Neutrophil (primary cell): ENCODE measurements around the gene CISTR.
"Not testable (repeated sequence)": the region's sequence is repeated elsewhere in the genome, so short reads cannot be mapped to it uniquely, and the experiment has no call there.

Experiments used
- H3K27ac ChIP-seq: fragments of 200-600 bp; sonication (generic); 2 replicates; pipeline ENCODE4 v1.5.1; 2016; ENCODE audit warnings: mild to moderate bottlenecking, moderate library complexity
- H3K27me3 ChIP-seq: fragments of 200-600 bp; sonication (generic); 2 replicates; pipeline ENCODE4 v1.6.0; 2016; ENCODE audit warnings: mild to moderate bottlenecking
- H3K36me3 ChIP-seq: fragments of 200-600 bp; sonication (generic); 2 replicates; pipeline ENCODE4 v1.5.1; 2017
- H3K4me1 ChIP-seq, 2 experiments: fragments of 200-600 bp in 1 of 2; sonication (generic) in 1 of 2; 1 replicate in 1 of 2; 2 replicates in 1 of 2; pipeline versions ENCODE4 v1.5.1 to v1.6.1; 2013 to 2016; ENCODE audit warnings: low read depth in 1 of 2, low read length in 1 of 2, mild to moderate bottlenecking in 1 of 2, moderate library complexity in 1 of 2; ENCODE audit not compliant: control insufficient read depth in 1 of 2, insufficient read depth in 1 of 2
- H3K4me3 ChIP-seq, 2 experiments: fragments of 200-600 bp in 1 of 2; sonication (generic) in 1 of 2; 1 replicate in 1 of 2; 2 replicates in 1 of 2; pipeline ENCODE4 v1.5.1; 2013 to 2016; ENCODE audit warnings: low read depth in 1 of 2, low read length in 1 of 2, mild to moderate bottlenecking in 1 of 2, moderate library complexity in 1 of 2
- H3K9me3 ChIP-seq: fragments of 200-600 bp; sonication (generic); 2 replicates; pipeline ENCODE4 v1.5.1; 2016
- CTCF ChIP-seq: fragments of 200-600 bp; sonication (generic); IDR thresholded peaks from 2 replicates; pipeline ENCODE4 v1.5.1; 2016; ENCODE audit warnings: antibody characterized with exemption

The CISTR gene

DNA sequence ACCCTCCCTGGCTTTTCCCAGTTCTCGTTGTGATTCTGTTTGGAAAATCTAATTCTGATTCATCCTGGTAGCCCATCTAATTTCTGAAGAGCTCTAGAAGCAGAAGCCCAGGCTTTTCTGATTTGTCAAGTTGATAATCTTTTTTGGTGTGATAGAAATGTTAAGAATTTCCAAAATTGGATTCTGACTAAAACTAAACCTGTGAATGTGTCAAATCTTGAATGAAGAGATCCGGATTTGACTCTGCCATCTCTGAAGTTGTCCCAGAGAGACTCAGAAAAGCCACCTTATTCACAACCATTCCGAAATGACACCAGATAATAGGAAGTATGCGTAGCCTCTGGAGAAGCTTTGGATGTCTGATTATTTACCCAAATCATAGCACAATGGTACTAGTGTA lies 12.8 kb upstream of the CISTR start:
- TF ChIP-seq CTCF: no peak
- no peak overlapping the region for H3K4me3 ChIP-seq

DNA sequence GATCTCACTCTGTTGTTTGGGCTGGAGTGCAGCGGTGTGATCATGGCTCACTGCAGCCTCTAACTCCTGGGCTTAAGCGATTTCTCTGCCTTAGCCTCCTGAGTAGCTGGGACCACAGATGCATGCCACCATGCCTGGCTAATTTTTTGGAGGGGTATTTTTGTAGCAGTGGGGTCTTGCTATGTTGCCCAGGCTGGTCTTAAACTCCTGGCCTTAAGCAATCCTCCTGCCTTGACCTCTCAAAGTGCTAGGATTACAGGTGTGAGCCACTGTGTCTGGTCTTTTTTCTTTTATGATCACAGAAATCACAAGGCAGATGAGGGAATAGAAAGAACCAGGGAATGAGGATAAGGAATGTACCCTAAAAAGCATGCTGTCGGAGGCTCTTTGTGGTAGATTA lies 11.0 kb upstream of the CISTR start:
- not testable (repeated sequence) for H3K27ac ChIP-seq, H3K4me1 ChIP-seq, H3K9me3 ChIP-seq, H3K4me3 ChIP-seq, H3K36me3 ChIP-seq
- H3K27me3 ChIP-seq: peaks cover 100% of the 10 kb centered on the region

More for the DNA sequence above, 12.8 kb upstream of the CISTR start:
- Histone ChIP-seq H3K27me3 (peaks cover 97% of the 10 kb centered on the region), H3K27ac (no peak overlapping the region), H3K4me1 (no peaks in the 10 kb centered on the region), H3K9me3 (no peaks in the 10 kb centered on the region), H3K36me3 (no peaks in the 10 kb centered on the region)

GRCh38 chr12:53761306-53761705 lies 9.5 kb upstream of the CISTR start:
- H3K36me3 ChIP-seq: no peaks in the 10 kb centered on the region
- H3K4me1 ChIP-seq: peaks cover 3 to 9% of the 10 kb centered on the region in 2 experiments
- TF ChIP-seq CTCF: no peak
- H3K9me3 ChIP-seq: no peaks in the 10 kb centered on the region
- H3K27me3 ChIP-seq: peaks cover 99% of the 10 kb centered on the region
- H3K4me3 ChIP-seq: no peak overlapping the region
- no peak overlapping the region for H3K27ac ChIP-seq

- Histone ChIP-seq H3K4me3 (no peak overlapping the region), H3K36me3 (no peaks in the 10 kb centered on the region), H3K9me3 (no peaks in the 10 kb centered on the region), H3K27me3 (peaks cover 99% of the 10 kb centered on the region), H3K27ac (no peak overlapping the region), H3K4me1 (peaks cover 8 to 17% of the 10 kb centered on the region in 2 experiments)
- TF ChIP-seq CTCF: no peak
Observed at GRCh38 chr12:53759261-53759660, 7.5 kb upstream of the CISTR start.

DNA sequence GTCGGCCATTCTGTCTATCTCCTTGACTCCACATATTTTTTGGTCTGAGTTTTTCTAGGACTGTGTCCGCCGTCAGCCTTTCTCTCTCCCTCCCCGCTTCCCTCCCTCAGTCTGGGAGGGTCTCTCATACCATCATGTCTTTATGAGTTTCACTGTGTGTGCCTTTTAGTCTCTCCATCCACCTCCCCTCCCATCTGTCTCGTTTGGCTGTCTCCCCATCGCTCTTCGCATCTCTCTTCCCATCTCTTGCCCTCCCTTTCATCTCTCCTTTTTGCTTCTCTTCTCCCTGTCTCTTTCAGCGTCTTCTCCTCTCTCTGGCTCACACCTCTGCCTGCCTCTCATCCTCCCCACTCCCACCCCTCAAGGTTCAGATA lies 6.9 kb upstream of the CISTR start:
- no peaks in the 10 kb centered on the region for H3K36me3 ChIP-seq
- H3K27me3 ChIP-seq: peaks cover 99% of the 10 kb centered on the region
- no peak for TF ChIP-seq CTCF
- no peak overlapping the region for H3K27ac ChIP-seq
- no peak overlapping the region for H3K4me3 ChIP-seq
- H3K9me3 ChIP-seq: no peaks in the 10 kb centered on the region
- H3K4me1 ChIP-seq: peaks cover 8 to 17% of the 10 kb centered on the region in 2 experiments

DNA sequence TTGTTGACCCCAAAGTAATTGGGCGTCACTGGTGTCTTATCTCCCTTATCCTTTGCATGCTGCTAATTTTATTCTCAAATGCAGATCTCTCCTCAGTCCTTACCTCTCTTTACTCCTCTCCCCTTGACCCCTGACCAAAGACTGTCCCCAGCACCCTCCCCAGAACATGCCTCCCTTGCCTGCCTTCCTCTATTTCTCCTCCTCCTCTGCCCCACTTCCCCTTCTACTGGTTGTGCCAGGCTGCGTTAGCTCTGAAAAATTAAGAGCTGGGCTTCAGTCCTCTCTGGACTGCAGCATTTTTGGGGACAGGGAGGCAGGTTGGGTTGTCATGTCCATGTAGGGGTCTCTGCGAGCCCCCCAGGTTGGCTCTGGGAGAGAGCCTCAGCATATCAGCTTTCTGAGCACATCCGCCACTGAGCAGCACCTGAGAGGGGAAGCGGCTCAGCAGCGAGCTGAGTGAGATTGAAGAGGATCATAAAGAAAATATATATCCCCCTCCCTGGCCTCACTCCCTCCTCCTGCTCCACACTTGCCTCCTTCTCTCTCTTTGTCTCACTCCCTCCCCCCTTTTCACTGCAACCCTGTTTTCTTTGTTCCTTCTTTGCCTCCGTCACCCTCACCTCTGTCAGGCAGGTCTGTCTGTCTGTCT lies 6.4 kb upstream of the CISTR start:
- H3K27ac ChIP-seq: no peak overlapping the region
- peaks cover 99% of the 10 kb centered on the region for H3K27me3 ChIP-seq
- H3K9me3 ChIP-seq: no peaks in the 10 kb centered on the region
- no peaks in the 10 kb centered on the region for H3K36me3 ChIP-seq
- H3K4me1 ChIP-seq: peaks cover 8 to 17% of the 10 kb centered on the region in 2 experiments
- no peak overlapping the region for H3K4me3 ChIP-seq
- no peak for TF ChIP-seq CTCF
